Thoracic aorta (tissue), 2 donors: Measurements from ENCODE around the gene NCAPG. TPM values are rescaled to one million over a fixed set of nuclear protein-coding genes. Genes with fewer than 3 reads are reported as not detected.
A peak's percentile ranks its signal among the peaks of the same experiment; 100 is the strongest.

Experiments
- ATAC-seq: fragments of 150-250 bp; one replicate; pipeline ENCODE4 v1.8.0; 2017; ENCODE audit warnings: low read depth; ENCODE audit not compliant: insufficient number of reproducible peaks, low FRiP score
- DNase-seq: peaks from one replicate; pipeline ENCODE4 v3.0.0-alpha.2; 2020; ENCODE audit warnings: low spot score
- H3K27ac ChIP-seq, 2 donors: fragments of 200-600 bp; sonication (generic); 1 replicate in 1 of 2; 2 replicates in 1 of 2; pipeline ENCODE4 v1.5.1; 2016; ENCODE audit warnings: mild to moderate bottlenecking in 2 of 2, moderate library complexity in 2 of 2
- H3K27me3 ChIP-seq: fragments of 200-600 bp; sonication (generic); replicated peaks from 2 replicates; pipeline ENCODE4 v1.6.0; 2016; ENCODE audit warnings: mild to moderate bottlenecking; ENCODE audit not compliant: insufficient read depth
- H3K36me3 ChIP-seq: fragments of 200-600 bp; sonication (generic); one replicate; pipeline ENCODE4 v1.5.1; 2016
- H3K4me1 ChIP-seq, 2 donors: fragments of 200-600 bp; sonication (generic); 1 replicate in 1 of 2; 2 replicates in 1 of 2; pipeline versions ENCODE4 v1.5.1 to v1.6.0; 2016; ENCODE audit warnings: low read depth in 2 of 2, mild to moderate bottlenecking in 1 of 2; ENCODE audit not compliant: control insufficient read depth in 1 of 2
- H3K4me3 ChIP-seq: fragments of 200-600 bp; sonication (generic); 2 replicates; pipeline ENCODE4 v1.5.1; 2016; ENCODE audit warnings: mild to moderate bottlenecking
- H3K9me3 ChIP-seq: fragments of 200-600 bp; sonication (generic); 2 replicates; pipeline ENCODE4 v1.5.1; 2016
- total RNA-seq, 2 donors: library from RNA; depleted of rRNA; stranded (reverse); fragments of >200 nt; gene quantifications; one replicate each; pipeline versions ENCODE4 v1.1.0 to v1.2.3, GENCODE V29; 2016
- TF ChIP-seq, protein P1 (sequence below): fragments of 200-600 bp; sonication (generic); IDR thresholded peaks from one replicate; pipeline ENCODE4 v1.5.1; 2019; ENCODE audit warnings: antibody characterized with exemption

Gene NCAPG
- total RNA-seq, 2 donors from 2014 or later: 0.63 TPM; not detected in 1

- Histone ChIP-seq H3K27me3 (no peaks in the 10 kb centered on the region), H3K9me3 (no peaks in the 10 kb centered on the region), H3K36me3 (no peaks in the 10 kb centered on the region), H3K4me3 (no peak overlapping the region), H3K4me1 (no peaks in the 10 kb centered on the region), H3K27ac (no peak overlapping the region)
- TF ChIP-seq, protein P1, sequence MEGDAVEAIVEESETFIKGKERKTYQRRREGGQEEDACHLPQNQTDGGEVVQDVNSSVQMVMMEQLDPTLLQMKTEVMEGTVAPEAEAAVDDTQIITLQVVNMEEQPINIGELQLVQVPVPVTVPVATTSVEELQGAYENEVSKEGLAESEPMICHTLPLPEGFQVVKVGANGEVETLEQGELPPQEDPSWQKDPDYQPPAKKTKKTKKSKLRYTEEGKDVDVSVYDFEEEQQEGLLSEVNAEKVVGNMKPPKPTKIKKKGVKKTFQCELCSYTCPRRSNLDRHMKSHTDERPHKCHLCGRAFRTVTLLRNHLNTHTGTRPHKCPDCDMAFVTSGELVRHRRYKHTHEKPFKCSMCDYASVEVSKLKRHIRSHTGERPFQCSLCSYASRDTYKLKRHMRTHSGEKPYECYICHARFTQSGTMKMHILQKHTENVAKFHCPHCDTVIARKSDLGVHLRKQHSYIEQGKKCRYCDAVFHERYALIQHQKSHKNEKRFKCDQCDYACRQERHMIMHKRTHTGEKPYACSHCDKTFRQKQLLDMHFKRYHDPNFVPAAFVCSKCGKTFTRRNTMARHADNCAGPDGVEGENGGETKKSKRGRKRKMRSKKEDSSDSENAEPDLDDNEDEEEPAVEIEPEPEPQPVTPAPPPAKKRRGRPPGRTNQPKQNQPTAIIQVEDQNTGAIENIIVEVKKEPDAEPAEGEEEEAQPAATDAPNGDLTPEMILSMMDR: no peak
- DNase-seq: no peak
- no peak for ATAC-seq
These were observed 37.6 kb upstream of the NCAPG start for GRCh38 chr4:17773135-17773698.

GRCh38 chr4:17778431-17778830 is 32.3 kb upstream of the NCAPG start:
- DNase-seq: no peak
- H3K9me3 ChIP-seq: no peaks in the 10 kb centered on the region
- no peak overlapping the region for H3K27ac ChIP-seq
- no peaks in the 10 kb centered on the region for H3K36me3 ChIP-seq
- H3K27me3 ChIP-seq: no peaks in the 10 kb centered on the region
- no peak for ATAC-seq
- peaks cover 14 to 20% of the 10 kb centered on the region in 2 donors for H3K4me1 ChIP-seq
- H3K4me3 ChIP-seq: no peak overlapping the region
- TF ChIP-seq, protein P1: no peak

GRCh38 chr4:17780501-17781299 is 30.1 kb upstream of the NCAPG start:
- Histone ChIP-seq H3K4me3 (peak overlapping the region; percentile 49), H3K27me3 (no peaks in the 10 kb centered on the region), H3K36me3 (no peaks in the 10 kb centered on the region), H3K27ac (no peak overlapping the region), H3K4me1 (peaks cover 14 to 20% of the 10 kb centered on the region in 2 donors), H3K9me3 (no peaks in the 10 kb centered on the region)
- TF ChIP-seq, protein P1: no peak
- ATAC-seq (no peak), DNase-seq (no peak)

GRCh38 chr4:17781300-17782287 is 29.2 kb upstream of the NCAPG start, which contains the start of gene FAM184B:
Gene FAM184B (minus strand): TSS chr4:17781621. CDS start chr4:17781299, 322 bp downstream.
- TF ChIP-seq, protein P1: no peak
- ATAC-seq (no peak), DNase-seq (no peak)

More at GRCh38 chr4:17781300-17782287, 29.2 kb upstream of the NCAPG start, which contains the start of gene FAM184B:
- Histone ChIP-seq H3K27ac (no peak within 1 kb of the TSS), H3K9me3 (no peaks in the 10 kb centered on the region), H3K4me3 (peak within 1 kb of the TSS; percentile 49), H3K4me1 (peaks cover 14 to 20% of the 10 kb centered on the region in 2 donors), H3K27me3 (no peaks in the 10 kb centered on the region), H3K36me3 (no peaks in the 10 kb centered on the region)
